ENCODE data around the gene HIC1. TPM values are rescaled to one million over a fixed set of nuclear protein-coding genes. Genes with fewer than 3 reads are reported as not detected.
A peak's percentile ranks its signal among the peaks of the same experiment; 100 is the strongest.

Gene HIC1
- total RNA-seq, 2 donors from 2014 or later = 4.6 to 8.1 TPM

GRCh38 chr17:2063261-2064146 lies 8.6 kb downstream of the HIC1 start:
- Mint-ChIP-seq H3K4me1 (peaks cover 16% of the 10 kb centered on the region), H3K36me3 (ENCODE audit: low read depth) (peaks cover 18% of the 10 kb centered on the region), H3K27ac (peak overlapping the region; percentile 73), H3K27me3 (peaks cover 17% of the 10 kb centered on the region), H3K4me3 (no peak overlapping the region)
- DNase-seq (no peak), ATAC-seq (no peak)
- H3K9me3 ChIP-seq (ENCODE audit: control insufficient read depth, low read length, poor library complexity, severe bottlenecking) = no peaks in the 10 kb centered on the region

- H3K36me3 Mint-ChIP-seq (ENCODE audit: low read depth) = peaks cover 20% of the 10 kb centered on the region
- H3K9me3 ChIP-seq (ENCODE audit: control insufficient read depth, low read length, poor library complexity, severe bottlenecking) = no peaks in the 10 kb centered on the region
- no peak overlapping the region for H3K4me3 Mint-ChIP-seq
- DNase-seq = no peak
- peaks cover 16% of the 10 kb centered on the region for H3K4me1 Mint-ChIP-seq
- ATAC-seq = no peak
- peaks cover 17% of the 10 kb centered on the region for H3K27me3 Mint-ChIP-seq
- peak overlapping the region; percentile 73 for H3K27ac Mint-ChIP-seq
These were observed 9.2 kb downstream of the HIC1 start for GRCh38 chr17:2064147-2064489.

GRCh38 chr17:2064520-2064971 lies 9.6 kb downstream of the HIC1 start:
- no peaks in the 10 kb centered on the region for H3K9me3 ChIP-seq (ENCODE audit: control insufficient read depth, low read length, poor library complexity, severe bottlenecking)
- Mint-ChIP-seq H3K27me3 (peaks cover 14% of the 10 kb centered on the region), H3K4me3 (no peak overlapping the region), H3K27ac (peak overlapping the region; percentile 73), H3K4me1 (peaks cover 14% of the 10 kb centered on the region), H3K36me3 (ENCODE audit: low read depth) (peaks cover 19% of the 10 kb centered on the region)
- ATAC-seq (peak; percentile 36), DNase-seq (no peak)

GRCh38 chr17:2064980-2065785 lies 10.3 kb downstream of the HIC1 start:
- H3K27ac Mint-ChIP-seq = peak overlapping the region; percentile 73
- DNase-seq (no peak), ATAC-seq (peak; percentile 72)
- H3K27me3 Mint-ChIP-seq = peaks cover 11% of the 10 kb centered on the region
- H3K36me3 Mint-ChIP-seq (ENCODE audit: low read depth) = peaks cover 21% of the 10 kb centered on the region
- H3K4me1 Mint-ChIP-seq = peaks cover 17% of the 10 kb centered on the region
- H3K9me3 ChIP-seq (ENCODE audit: control insufficient read depth, low read length, poor library complexity, severe bottlenecking) = no peaks in the 10 kb centered on the region
- H3K4me3 Mint-ChIP-seq = no peak overlapping the region

GRCh38 chr17:2065949-2066400 lies 11.1 kb downstream of the HIC1 start:
- Mint-ChIP-seq H3K27me3 (peaks cover 11% of the 10 kb centered on the region), H3K36me3 (ENCODE audit: low read depth) (peaks cover 17% of the 10 kb centered on the region), H3K4me1 (peaks cover 15% of the 10 kb centered on the region), H3K4me3 (no peak overlapping the region), H3K27ac (no peak overlapping the region)
- ATAC-seq (no peak), DNase-seq (no peak)
- H3K9me3 ChIP-seq (ENCODE audit: control insufficient read depth, low read length, poor library complexity, severe bottlenecking) = no peaks in the 10 kb centered on the region

GRCh38 chr17:2067048-2067561 lies 12.2 kb downstream of the HIC1 start:
- H3K27me3 Mint-ChIP-seq = peaks cover 11% of the 10 kb centered on the region
- no peaks in the 10 kb centered on the region for H3K9me3 ChIP-seq (ENCODE audit: control insufficient read depth, low read length, poor library complexity, severe bottlenecking)
- peaks cover 21% of the 10 kb centered on the region for H3K36me3 Mint-ChIP-seq (ENCODE audit: low read depth)
- no peak overlapping the region for H3K4me3 Mint-ChIP-seq
- ATAC-seq (no peak), DNase-seq (no peak)
- peak overlapping the region; percentile 27 for H3K27ac Mint-ChIP-seq
- peaks cover 21% of the 10 kb centered on the region for H3K4me1 Mint-ChIP-seq

- ATAC-seq (no peak), DNase-seq (no peak)
- Mint-ChIP-seq H3K27me3 (peaks cover 11% of the 10 kb centered on the region), H3K4me3 (no peak overlapping the region), H3K4me1 (peaks cover 21% of the 10 kb centered on the region), H3K36me3 (ENCODE audit: low read depth) (peaks cover 23% of the 10 kb centered on the region), H3K27ac (peak overlapping the region; percentile 27)
- H3K9me3 ChIP-seq (ENCODE audit: control insufficient read depth, low read length, poor library complexity, severe bottlenecking) = no peaks in the 10 kb centered on the region
These were observed 12.7 kb downstream of the HIC1 start for GRCh38 chr17:2067608-2068024.

GRCh38 chr17:2068031-2068518 lies 13.2 kb downstream of the HIC1 start:
- H3K27ac Mint-ChIP-seq = no peak overlapping the region
- H3K9me3 ChIP-seq (ENCODE audit: control insufficient read depth, low read length, poor library complexity, severe bottlenecking) = no peaks in the 10 kb centered on the region
- H3K27me3 Mint-ChIP-seq = peaks cover 11% of the 10 kb centered on the region
- H3K4me3 Mint-ChIP-seq = no peak overlapping the region
- ATAC-seq = no peak
- DNase-seq = no peak
- H3K4me1 Mint-ChIP-seq = peaks cover 21% of the 10 kb centered on the region
- H3K36me3 Mint-ChIP-seq (ENCODE audit: low read depth) = peaks cover 23% of the 10 kb centered on the region

- H3K4me1 Mint-ChIP-seq = peaks cover 21% of the 10 kb centered on the region
- H3K9me3 ChIP-seq (ENCODE audit: control insufficient read depth, low read length, poor library complexity, severe bottlenecking) = no peaks in the 10 kb centered on the region
- H3K27ac Mint-ChIP-seq = no peak overlapping the region
- no peak overlapping the region for H3K4me3 Mint-ChIP-seq
- H3K27me3 Mint-ChIP-seq = peaks cover 11% of the 10 kb centered on the region
- ATAC-seq = no peak
- peaks cover 23% of the 10 kb centered on the region for H3K36me3 Mint-ChIP-seq (ENCODE audit: low read depth)
- DNase-seq = no peak
These were observed 13.7 kb downstream of the HIC1 start for GRCh38 chr17:2068519-2069051.

GRCh38 chr17:2070241-2071023 lies 15.5 kb downstream of the HIC1 start:
- H3K4me1 Mint-ChIP-seq = peaks cover 15% of the 10 kb centered on the region
- H3K36me3 Mint-ChIP-seq (ENCODE audit: low read depth) = peaks cover 15% of the 10 kb centered on the region
- DNase-seq (no peak), ATAC-seq (peak; percentile 76)
- H3K27me3 Mint-ChIP-seq = no peaks in the 10 kb centered on the region
- peak overlapping the region; percentile 86 for H3K27ac Mint-ChIP-seq
- H3K4me3 Mint-ChIP-seq = no peak overlapping the region
- no peaks in the 10 kb centered on the region for H3K9me3 ChIP-seq (ENCODE audit: control insufficient read depth, low read length, poor library complexity, severe bottlenecking)

- no peaks in the 10 kb centered on the region for H3K27me3 Mint-ChIP-seq
- DNase-seq (no peak), ATAC-seq (no peak)
- H3K9me3 ChIP-seq (ENCODE audit: control insufficient read depth, low read length, poor library complexity, severe bottlenecking) = no peaks in the 10 kb centered on the region
- H3K4me1 Mint-ChIP-seq = peaks cover 16% of the 10 kb centered on the region
- no peak overlapping the region for H3K4me3 Mint-ChIP-seq
- peaks cover 15% of the 10 kb centered on the region for H3K36me3 Mint-ChIP-seq (ENCODE audit: low read depth)
- peak overlapping the region; percentile 86 for H3K27ac Mint-ChIP-seq
These were observed 16.1 kb downstream of the HIC1 start for GRCh38 chr17:2071024-2071385.

GRCh38 chr17:2071455-2072281 lies 16.8 kb downstream of the HIC1 start:
- Mint-ChIP-seq H3K36me3 (ENCODE audit: low read depth) (peaks cover 12% of the 10 kb centered on the region), H3K4me1 (peaks cover 18% of the 10 kb centered on the region), H3K4me3 (no peak overlapping the region), H3K27me3 (no peaks in the 10 kb centered on the region), H3K27ac (peak overlapping the region; percentile 86)
- ATAC-seq = peak; percentile 23
- no peak for DNase-seq
- H3K9me3 ChIP-seq (ENCODE audit: control insufficient read depth, low read length, poor library complexity, severe bottlenecking) = no peaks in the 10 kb centered on the region

Data from T-helper 17 cell (primary cell).